Neural progenitor cell (in vitro differentiated cells): Measurements from ENCODE around the gene ANTXR1. TPM values are rescaled to one million over a fixed set of nuclear protein-coding genes. Genes with fewer than 3 reads are reported as not detected.

Experiments
- DNase-seq: peaks from one replicate; pipeline ENCODE4 v3.0.0-alpha.2; 2016; ENCODE audit warnings: low spot score
- H2AFZ ChIP-seq: fragments of 200-600 bp; sonication (generic); replicated peaks from 2 replicates; pipeline ENCODE4 v1.6.1; 2016; ENCODE audit warnings: antibody characterized with exemption
- H3F3A ChIP-seq: fragments of 200-600 bp; sonication (generic); 2 replicates; pipeline ENCODE4 v1.6.1; 2016; ENCODE audit warnings: antibody characterized with exemption, low read depth
- H3K27ac ChIP-seq: fragments of 200-600 bp; sonication (generic); 2 replicates; pipeline ENCODE4 v1.5.1; 2016; ENCODE audit warnings: mild to moderate bottlenecking
- H3K27me3 ChIP-seq: fragments of 200-600 bp; sonication (generic); 2 replicates; pipeline ENCODE4 v1.6.1; 2016; ENCODE audit warnings: mild to moderate bottlenecking, moderate library complexity
- H3K36me3 ChIP-seq: fragments of 200-600 bp; sonication (generic); 2 replicates; pipeline ENCODE4 v1.5.1; 2016
- H3K4me1 ChIP-seq: fragments of 200-600 bp; sonication (generic); 2 replicates; pipeline ENCODE4 v1.6.1; 2016; ENCODE audit warnings: mixed run types
- H3K4me2 ChIP-seq: fragments of 200-600 bp; sonication (generic); 2 replicates; pipeline ENCODE4 v1.6.1; 2016
- H3K4me3 ChIP-seq: fragments of 200-600 bp; sonication (generic); 2 replicates; pipeline ENCODE4 v1.5.1; 2016
- H3K79me2 ChIP-seq: fragments of 200-600 bp; sonication (generic); 2 replicates; pipeline ENCODE4 v1.6.1; 2016; ENCODE audit warnings: low read depth
- H3K9ac ChIP-seq: fragments of 200-600 bp; sonication (generic); 2 replicates; pipeline ENCODE4 v1.6.1; 2016
- H3K9me3 ChIP-seq: fragments of 200-600 bp; sonication (generic); 2 replicates; pipeline ENCODE4 v1.5.1; 2016; ENCODE audit warnings: low read depth
- H4K20me1 ChIP-seq: fragments of 200-600 bp; sonication (generic); 2 replicates; pipeline ENCODE4 v1.6.1; 2016; ENCODE audit warnings: low read depth
- H3K27ac Mint-ChIP-seq: 3 replicates; pipeline ENCODE4 v1.8.0; 2021; ENCODE audit warnings: mixed read lengths
- H3K27me3 Mint-ChIP-seq: 2 replicates; pipeline ENCODE4 v1.8.0; 2022; ENCODE audit warnings: low read depth, mild to moderate bottlenecking, inconsistent platforms, moderate library complexity, mixed read lengths; ENCODE audit not compliant: insufficient read depth
- H3K36me3 Mint-ChIP-seq: 3 replicates; pipeline ENCODE4 v1.8.0; 2021; ENCODE audit warnings: mixed read lengths
- H3K4me1 Mint-ChIP-seq: 3 replicates; pipeline ENCODE4 v1.8.0; 2021; ENCODE audit warnings: mixed read lengths
- H3K4me3 Mint-ChIP-seq: 3 replicates; pipeline ENCODE4 v1.8.0; 2021; ENCODE audit warnings: mild to moderate bottlenecking, moderate library complexity, mixed read lengths
- H3K9me3 Mint-ChIP-seq: 3 replicates; pipeline ENCODE4 v1.8.0; 2020; ENCODE audit warnings: mixed read lengths
- EZH2 ChIP-seq: fragments of 200-600 bp; sonication (generic); IDR thresholded peaks from 2 replicates; pipeline ENCODE4 v1.6.1; 2017; ENCODE audit warnings: antibody characterized with exemption, mild to moderate bottlenecking, moderate library complexity
- EZH2phosphoT487 ChIP-seq: fragments of 200-600 bp; sonication (generic); IDR thresholded peaks from 2 replicates; pipeline ENCODE4 v1.6.1; 2017; ENCODE audit warnings: antibody characterized with exemption
- total RNA-seq: library from RNA; depleted of rRNA; stranded (reverse); fragments of >200 nt; gene quantifications from 2 replicates; pipeline ENCODE4 v1.2.3, GENCODE V29; 2015; ENCODE audit warnings: low replicate concordance
- TF ChIP-seq, protein P1 (sequence below): fragments of 200-600 bp; sonication (generic); IDR thresholded peaks from 2 replicates; pipeline ENCODE4 v1.5.1; 2017; ENCODE audit warnings: antibody characterized with exemption, mild to moderate bottlenecking

The ANTXR1 gene
- total RNA-seq, 1 donor from 2014 or later = 6.7 TPM

DNA sequence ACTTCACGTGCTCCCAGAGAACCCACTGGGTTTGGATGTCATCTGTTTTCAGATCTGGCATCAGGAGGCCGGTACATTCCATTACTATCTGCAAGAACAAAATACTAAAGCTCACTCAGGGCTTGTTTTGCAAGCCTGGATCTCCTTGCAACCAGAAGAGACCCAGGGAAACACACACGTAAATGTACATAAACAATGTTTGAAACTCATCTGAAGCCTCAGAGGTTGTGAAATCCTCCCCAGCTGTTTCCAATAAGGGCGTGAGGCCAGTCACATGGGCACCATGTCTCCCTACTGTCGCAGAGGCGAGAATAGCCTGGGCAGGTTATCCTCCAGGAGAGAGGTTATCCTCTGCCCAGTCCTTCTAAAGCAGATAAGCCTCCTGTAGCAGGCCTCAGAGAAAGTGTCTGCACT lies 187.1 kb downstream of the ANTXR1 start:
- H2AFZ ChIP-seq = no peak overlapping the region
- H3K79me2 ChIP-seq = no peaks in the 10 kb centered on the region
- Mint-ChIP-seq H3K4me1 (peaks cover 2% of the 10 kb centered on the region), H3K36me3 (peaks cover 36% of the 10 kb centered on the region), H3K27ac (no peak overlapping the region), H3K9me3 (no peaks in the 10 kb centered on the region), H3K27me3 (no peaks in the 10 kb centered on the region), H3K4me3 (no peak overlapping the region)
- H4K20me1 ChIP-seq = no peaks in the 10 kb centered on the region
- H3F3A ChIP-seq = no peaks in the 10 kb centered on the region
- H3K9me3 ChIP-seq = no peaks in the 10 kb centered on the region
- no peak overlapping the region for H3K4me2 ChIP-seq
- H3K36me3 ChIP-seq = no peaks in the 10 kb centered on the region
- H3K27ac ChIP-seq = no peak overlapping the region
- no peaks in the 10 kb centered on the region for H3K27me3 ChIP-seq
- H3K9ac ChIP-seq = no peak overlapping the region
- H3K4me1 ChIP-seq = no peaks in the 10 kb centered on the region
- TF ChIP-seq EZH2phosphoT487 (no peak), EZH2 (no peak)
- TF ChIP-seq, protein P1, sequence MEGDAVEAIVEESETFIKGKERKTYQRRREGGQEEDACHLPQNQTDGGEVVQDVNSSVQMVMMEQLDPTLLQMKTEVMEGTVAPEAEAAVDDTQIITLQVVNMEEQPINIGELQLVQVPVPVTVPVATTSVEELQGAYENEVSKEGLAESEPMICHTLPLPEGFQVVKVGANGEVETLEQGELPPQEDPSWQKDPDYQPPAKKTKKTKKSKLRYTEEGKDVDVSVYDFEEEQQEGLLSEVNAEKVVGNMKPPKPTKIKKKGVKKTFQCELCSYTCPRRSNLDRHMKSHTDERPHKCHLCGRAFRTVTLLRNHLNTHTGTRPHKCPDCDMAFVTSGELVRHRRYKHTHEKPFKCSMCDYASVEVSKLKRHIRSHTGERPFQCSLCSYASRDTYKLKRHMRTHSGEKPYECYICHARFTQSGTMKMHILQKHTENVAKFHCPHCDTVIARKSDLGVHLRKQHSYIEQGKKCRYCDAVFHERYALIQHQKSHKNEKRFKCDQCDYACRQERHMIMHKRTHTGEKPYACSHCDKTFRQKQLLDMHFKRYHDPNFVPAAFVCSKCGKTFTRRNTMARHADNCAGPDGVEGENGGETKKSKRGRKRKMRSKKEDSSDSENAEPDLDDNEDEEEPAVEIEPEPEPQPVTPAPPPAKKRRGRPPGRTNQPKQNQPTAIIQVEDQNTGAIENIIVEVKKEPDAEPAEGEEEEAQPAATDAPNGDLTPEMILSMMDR = no peak
- DNase-seq = no peak
- H3K4me3 ChIP-seq = no peak overlapping the region

DNA sequence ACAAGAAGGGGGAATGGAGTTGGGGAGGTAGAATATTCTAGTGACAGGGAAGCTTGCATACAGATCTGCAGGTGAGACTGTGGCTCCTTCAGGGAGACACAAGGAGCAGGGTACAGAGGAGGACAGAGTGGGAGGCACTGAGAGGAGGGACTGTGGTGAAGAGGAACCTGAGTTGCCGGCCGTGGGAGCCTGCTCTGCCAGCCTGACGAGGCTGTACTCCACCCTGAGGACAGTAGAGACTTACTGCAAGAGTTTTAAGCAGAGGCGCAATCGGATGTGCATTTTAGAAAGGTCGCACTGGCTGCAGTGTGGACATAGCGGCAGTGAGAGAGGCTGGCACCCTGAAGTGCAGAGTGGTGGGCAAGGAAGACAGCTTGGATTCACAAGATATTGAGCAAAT lies 188.3 kb downstream of the ANTXR1 start:
- H3K4me1 Mint-ChIP-seq = peaks cover under 1% of the 10 kb centered on the region
- Histone ChIP-seq H3K9me3 (no peaks in the 10 kb centered on the region), H3K4me1 (no peaks in the 10 kb centered on the region), H4K20me1 (no peaks in the 10 kb centered on the region), H2AFZ (no peak overlapping the region), H3K4me3 (no peak overlapping the region), H3K27ac (no peak overlapping the region), H3K79me2 (no peaks in the 10 kb centered on the region), H3K27me3 (no peaks in the 10 kb centered on the region), H3K4me2 (no peak overlapping the region), H3K9ac (no peak overlapping the region), H3F3A (no peaks in the 10 kb centered on the region), H3K36me3 (no peaks in the 10 kb centered on the region)
- no peaks in the 10 kb centered on the region for H3K27me3 Mint-ChIP-seq
- no peak for DNase-seq
- H3K27ac Mint-ChIP-seq = no peak overlapping the region
- no peaks in the 10 kb centered on the region for H3K9me3 Mint-ChIP-seq
- TF ChIP-seq EZH2 = no peak
- H3K4me3 Mint-ChIP-seq = no peak overlapping the region
- peaks cover 29% of the 10 kb centered on the region for H3K36me3 Mint-ChIP-seq

DNA sequence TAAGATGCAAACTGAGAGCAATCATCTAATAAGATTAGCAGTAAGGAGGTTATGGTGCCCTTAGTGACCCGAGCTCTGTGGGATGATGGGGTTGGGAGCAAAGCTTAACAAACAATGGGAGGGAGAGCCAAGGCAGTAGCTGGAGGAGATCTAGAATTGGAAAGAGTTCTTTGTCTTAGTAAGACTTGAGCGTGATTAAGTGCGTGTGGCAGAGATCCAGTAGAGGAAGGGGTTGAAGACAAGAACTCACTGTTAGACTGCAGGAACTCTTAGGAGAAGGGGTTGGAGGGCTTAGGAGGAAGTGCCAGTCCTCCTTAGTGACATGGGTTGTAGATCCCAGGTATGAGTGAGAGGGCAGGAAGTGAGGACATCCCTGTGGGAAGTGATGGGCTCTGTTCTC lies 189.3 kb downstream of the ANTXR1 start:
- Mint-ChIP-seq H3K4me3 (no peak overlapping the region), H3K9me3 (no peaks in the 10 kb centered on the region), H3K27ac (no peak overlapping the region), H3K27me3 (no peaks in the 10 kb centered on the region), H3K4me1 (no peaks in the 10 kb centered on the region), H3K36me3 (peaks cover 26% of the 10 kb centered on the region)
- Histone ChIP-seq H3F3A (no peaks in the 10 kb centered on the region), H3K4me2 (no peak overlapping the region), H3K4me3 (no peak overlapping the region), H2AFZ (no peak overlapping the region), H3K79me2 (no peaks in the 10 kb centered on the region), H3K27ac (no peak overlapping the region), H3K27me3 (no peaks in the 10 kb centered on the region), H3K4me1 (no peaks in the 10 kb centered on the region), H4K20me1 (no peaks in the 10 kb centered on the region), H3K9me3 (no peaks in the 10 kb centered on the region), H3K9ac (no peak overlapping the region), H3K36me3 (no peaks in the 10 kb centered on the region)
- DNase-seq = no peak
- TF ChIP-seq, protein P1 = no peak
- no peak for TF ChIP-seq EZH2
- no peak for TF ChIP-seq EZH2phosphoT487

DNA sequence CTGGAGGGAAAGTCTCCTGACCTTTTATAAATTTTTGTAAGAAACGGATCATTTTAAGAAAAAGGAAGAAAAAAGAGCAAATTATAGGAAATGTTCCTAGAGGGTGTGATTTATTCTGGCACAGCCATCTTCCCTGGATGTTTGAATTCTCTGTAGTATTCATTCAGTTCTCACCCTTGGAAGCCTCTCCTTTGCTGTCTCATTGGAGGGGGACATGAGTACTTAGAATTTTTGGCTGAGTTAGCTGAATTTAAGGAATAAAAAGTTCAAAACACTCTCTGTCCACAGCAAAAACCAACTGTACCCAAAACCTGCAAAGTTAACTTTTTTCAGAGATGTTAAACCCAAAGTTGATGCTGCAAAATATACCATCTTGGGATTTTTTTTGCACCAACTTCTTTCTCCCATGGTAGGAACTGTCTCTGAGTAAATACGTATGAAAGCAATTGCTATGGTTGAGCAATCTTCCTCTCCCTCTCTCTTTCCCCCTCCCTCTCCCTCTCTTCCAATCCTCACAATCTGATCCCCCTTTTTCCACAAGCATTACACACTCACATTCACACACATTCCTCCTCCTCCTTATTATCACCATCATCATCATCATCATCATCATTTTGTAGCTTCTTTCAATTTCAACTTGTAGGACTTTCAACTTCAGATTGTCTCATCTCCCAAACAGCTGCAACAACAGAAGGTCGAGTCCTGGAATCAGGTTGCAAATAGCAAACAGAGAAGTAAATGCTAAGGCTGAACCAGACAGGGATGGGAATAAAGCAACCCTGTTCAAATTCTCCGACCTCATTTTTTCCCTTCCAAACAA lies 190.4 kb downstream of the ANTXR1 start:
- TF ChIP-seq EZH2 (no peak), EZH2phosphoT487 (no peak)
- TF ChIP-seq, protein P1 = no peak
- H3K27me3 Mint-ChIP-seq = no peaks in the 10 kb centered on the region
- H3K36me3 Mint-ChIP-seq = peaks cover 27% of the 10 kb centered on the region
- Histone ChIP-seq H3K4me2 (no peak overlapping the region), H3K36me3 (no peaks in the 10 kb centered on the region), H3K79me2 (no peaks in the 10 kb centered on the region), H2AFZ (no peak overlapping the region), H3K27ac (no peak overlapping the region), H3K9me3 (no peaks in the 10 kb centered on the region), H3F3A (no peaks in the 10 kb centered on the region), H3K4me1 (no peaks in the 10 kb centered on the region), H3K27me3 (no peaks in the 10 kb centered on the region), H3K9ac (no peak overlapping the region), H3K4me3 (no peak overlapping the region), H4K20me1 (no peaks in the 10 kb centered on the region)
- no peaks in the 10 kb centered on the region for H3K9me3 Mint-ChIP-seq
- peaks cover 3% of the 10 kb centered on the region for H3K4me1 Mint-ChIP-seq
- no peak overlapping the region for H3K4me3 Mint-ChIP-seq
- no peak for DNase-seq
- H3K27ac Mint-ChIP-seq = no peak overlapping the region
